GM12891 (cell line): ENCODE measurements around the gene CFAP74.

Experiments
- DNase-seq: peaks from one replicate; pipeline ENCODE4 v3.0.0; 2011; ENCODE audit warnings: low spot score; ENCODE audit not compliant: insufficient read length
- FAIRE-seq: peaks from 2 replicates; lab custom pipeline; 2011; peaks lifted over from hg19 to GRCh38; lab: Jason Lieb, UNC
- PAX5 ChIP-seq: IDR thresholded peaks from 2 replicates; pipeline ENCODE4 v1.6.1; 2011; ENCODE audit warnings: low read length, moderate library complexity, mild to moderate bottlenecking; ENCODE audit not compliant: insufficient read depth, severe bottlenecking
- POLR2A ChIP-seq: IDR thresholded peaks from 2 replicates; pipeline ENCODE4 v1.6.1; 2011; ENCODE audit warnings: low read depth, low read length, control low read depth
- POLR2AphosphoS5 ChIP-seq: IDR thresholded peaks from 2 replicates; pipeline ENCODE4 v1.6.1; 2011; ENCODE audit warnings: low read depth, low read length, control low read depth
- POU2F2 ChIP-seq: IDR thresholded peaks from 2 replicates; pipeline ENCODE4 v1.6.1; 2011; ENCODE audit warnings: low read depth, mild to moderate bottlenecking, control low read depth, low read length, moderate library complexity
- SPI1 ChIP-seq: IDR thresholded peaks from 2 replicates; pipeline ENCODE4 v1.6.1; 2011; ENCODE audit warnings: low read depth, low read length, control low read depth
- TAF1 ChIP-seq: IDR thresholded peaks from 2 replicates; pipeline ENCODE4 v1.6.1; 2011; ENCODE audit warnings: low read depth, low read length, control low read depth

Gene CFAP74

DNA sequence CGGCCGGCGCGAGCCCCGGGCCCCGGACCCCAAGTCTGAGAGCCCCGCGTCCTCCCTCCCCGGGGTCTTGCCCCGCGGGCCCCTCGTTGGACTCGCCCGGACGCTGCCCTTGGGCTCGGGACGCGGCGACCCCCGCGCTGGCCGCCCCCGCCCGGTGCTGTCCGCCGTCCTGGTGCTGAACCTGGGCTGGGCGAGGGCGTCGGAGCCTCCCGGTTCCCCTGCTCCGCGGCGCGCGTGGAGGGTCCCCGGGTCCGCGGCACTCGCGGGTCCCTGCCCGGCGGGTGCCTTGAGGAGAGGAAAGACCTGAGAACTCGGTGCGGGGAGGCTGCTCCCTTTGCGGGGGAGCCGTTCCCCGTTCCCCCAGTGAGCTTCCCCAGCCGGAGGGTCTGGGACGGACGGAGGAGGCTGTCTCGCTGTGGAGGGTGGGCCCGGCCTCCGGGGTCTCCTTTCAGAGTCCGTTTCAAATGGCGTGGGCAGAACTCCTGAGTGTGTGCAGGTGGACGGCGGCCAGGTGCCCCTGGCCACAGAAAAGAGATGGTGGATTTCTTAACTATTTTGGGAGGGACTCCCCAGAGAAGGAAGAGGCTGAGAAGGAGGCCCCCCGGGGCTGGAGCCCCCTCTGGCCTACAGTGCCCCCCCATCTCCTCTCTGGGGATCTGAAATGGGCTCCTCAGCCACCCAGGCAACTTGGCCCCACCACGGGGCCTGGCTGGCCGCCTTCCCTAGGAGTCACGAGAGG, 16.2 kb upstream of the CFAP74 start:
- no peak for DNase-seq
- no peak for FAIRE-seq
- TF ChIP-seq POLR2A (no peak), SPI1 (no peak), POU2F2 (no peak), POLR2AphosphoS5 (no peak), PAX5 (no peak)

DNA sequence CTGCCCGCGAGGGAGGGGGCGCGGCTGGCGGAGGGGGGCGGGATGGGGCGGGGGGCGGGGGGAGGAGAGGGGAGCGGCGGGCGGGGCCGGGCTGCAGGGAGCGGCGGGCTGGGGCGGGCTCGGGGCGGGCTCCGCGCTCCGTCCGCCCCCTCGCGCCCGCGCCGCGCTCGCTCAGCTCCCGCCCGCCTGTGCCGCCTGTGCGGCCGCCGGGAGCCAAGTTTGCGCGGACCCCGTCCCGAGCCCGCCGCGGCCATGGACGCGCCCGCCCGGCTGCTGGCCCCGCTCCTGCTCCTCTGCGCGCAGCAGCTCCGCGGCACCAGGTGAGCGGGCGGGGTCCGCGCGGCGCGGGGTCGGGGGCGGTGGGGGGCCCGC, 15.6 kb upstream of the CFAP74 start, which contains the start of gene GABRD:
Gene GABRD (plus strand): TSS at position 174 of the 372 bp plus-strand sequence. CDS start 79 bp downstream, at position 253.
- FAIRE-seq (no peak), DNase-seq (no peak)
- TF ChIP-seq POLR2AphosphoS5 (no peak), POU2F2 (no peak), SPI1 (no peak), PAX5 (no peak), POLR2A (no peak), TAF1 (no peak)

DNA sequence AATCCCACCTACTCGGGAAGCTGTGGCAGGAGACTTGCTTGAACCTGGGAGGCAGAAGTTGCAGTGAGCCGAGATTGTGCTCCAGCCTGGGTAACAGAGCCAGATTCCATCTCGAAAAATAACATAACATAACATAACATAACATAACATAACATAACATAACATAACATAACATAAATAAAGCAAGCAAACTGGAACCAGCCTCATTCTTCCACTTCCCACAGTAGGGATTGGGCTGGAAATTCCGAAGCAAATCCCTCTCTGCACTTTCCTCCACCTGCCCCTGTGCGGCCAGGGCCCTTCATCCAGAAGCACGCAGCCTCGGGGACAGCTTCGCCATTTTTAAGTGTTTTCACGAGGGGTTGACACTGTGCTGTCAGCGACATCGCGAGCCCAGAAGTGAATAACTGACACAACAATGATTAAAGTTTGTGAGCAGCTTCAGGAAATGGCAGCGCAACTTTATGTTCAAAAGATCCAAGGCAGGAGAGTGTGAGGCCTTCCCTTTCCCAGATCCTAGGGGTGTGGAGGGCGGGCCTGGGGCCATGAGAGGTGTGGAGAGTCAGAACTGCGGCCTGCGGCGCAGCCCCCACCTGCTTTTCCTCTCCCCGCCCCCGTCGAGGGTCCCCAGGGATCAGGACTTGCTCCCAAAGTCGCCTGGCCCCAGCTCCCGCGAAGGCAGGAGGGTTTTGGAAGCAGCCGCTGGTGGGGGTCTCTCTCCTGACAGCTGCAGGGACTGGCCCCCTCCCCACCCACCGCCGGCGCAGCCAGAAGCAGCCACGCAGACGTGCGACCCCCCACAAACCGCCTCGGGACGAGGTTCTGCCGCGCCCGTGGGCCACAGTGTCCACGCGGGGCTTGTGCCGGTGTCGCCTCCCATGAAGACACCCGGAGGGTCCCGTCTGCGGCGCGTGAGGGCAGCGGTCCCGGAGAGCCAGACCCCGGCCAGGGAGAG, 14.9 kb upstream of the CFAP74 start:
- no peak for DNase-seq
- no peak for FAIRE-seq
- no peak for TF ChIP-seq POU2F2
- TF ChIP-seq POLR2A: no peak
- TF ChIP-seq TAF1: no peak
- TF ChIP-seq PAX5: no peak
- TF ChIP-seq POLR2AphosphoS5: no peak
- no peak for TF ChIP-seq SPI1

DNA sequence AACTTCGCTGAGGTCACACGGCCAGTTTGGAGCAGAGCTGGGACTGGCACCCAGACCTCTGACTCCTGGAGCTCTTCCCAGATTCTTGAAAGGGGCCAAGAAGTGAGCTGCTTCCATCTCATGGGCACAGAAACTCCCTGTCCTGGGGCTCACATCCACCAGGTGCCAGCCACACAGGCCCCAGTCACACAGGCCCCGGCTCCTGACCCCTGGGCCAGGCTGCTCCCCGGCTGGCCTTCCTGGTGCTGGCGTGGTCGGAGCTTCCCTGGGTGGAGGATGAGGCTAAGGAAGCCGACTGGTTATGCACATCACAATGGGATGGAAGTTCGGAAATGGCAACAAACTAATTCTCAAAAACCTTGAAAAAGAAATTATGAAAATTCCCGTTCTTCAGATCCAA, 12.5 kb upstream of the CFAP74 start:
- no peak for DNase-seq
- TF ChIP-seq PAX5 (no peak), TAF1 (no peak), SPI1 (no peak), POLR2A (no peak), POLR2AphosphoS5 (no peak), POU2F2 (no peak)
- no peak for FAIRE-seq

DNA sequence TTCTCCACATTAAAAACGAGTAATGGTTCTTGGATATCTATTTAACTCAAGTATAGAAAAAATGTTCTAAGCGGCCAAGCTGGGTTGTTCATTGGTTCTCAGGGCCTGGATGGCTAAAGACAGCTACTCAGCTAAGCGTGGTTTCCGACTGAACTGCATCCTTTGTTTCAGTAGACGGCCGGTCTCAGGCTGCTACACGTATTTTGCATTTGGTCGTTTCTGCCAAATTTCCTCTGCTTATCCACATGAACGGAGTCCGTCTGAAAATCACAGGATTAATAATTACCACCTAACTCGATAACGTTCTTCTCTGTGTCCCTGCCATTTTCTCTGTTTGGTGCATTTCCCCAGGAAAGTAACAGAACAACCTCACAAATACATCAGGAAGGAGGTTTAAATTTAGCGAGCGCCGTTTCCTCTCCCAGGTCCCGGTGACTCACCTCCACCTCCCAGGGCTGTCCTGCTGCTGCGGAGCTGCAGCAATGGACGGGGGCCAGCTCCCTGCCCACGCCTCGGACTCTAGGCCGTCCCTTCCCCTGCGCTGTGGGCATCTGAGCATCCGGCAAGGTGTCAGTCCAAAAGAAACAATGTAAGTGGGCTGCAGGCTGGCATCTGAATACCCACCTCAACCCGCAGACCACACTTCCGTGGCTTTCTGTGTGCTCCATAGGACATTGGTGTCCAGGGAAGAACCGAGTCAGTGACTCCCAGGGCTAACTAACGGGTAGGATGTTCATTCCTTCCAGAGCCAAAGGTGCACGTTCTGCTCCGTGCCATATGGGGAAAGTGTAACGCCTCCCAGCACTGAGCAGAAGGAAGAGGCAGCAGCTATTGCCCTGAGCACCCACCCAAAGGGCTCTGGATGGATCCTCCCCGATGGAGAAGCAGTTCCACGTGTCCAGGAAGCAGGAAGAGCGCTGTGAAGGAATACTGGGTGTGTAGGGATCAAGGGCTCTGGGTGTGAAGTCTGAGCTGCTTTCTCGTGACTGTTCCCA, 11.5 kb upstream of the CFAP74 start:
- DNase-seq (no peak), FAIRE-seq (no peak)
- TF ChIP-seq POU2F2 (no peak), TAF1 (no peak), SPI1 (no peak), PAX5 (no peak), POLR2AphosphoS5 (no peak), POLR2A (no peak)

DNA sequence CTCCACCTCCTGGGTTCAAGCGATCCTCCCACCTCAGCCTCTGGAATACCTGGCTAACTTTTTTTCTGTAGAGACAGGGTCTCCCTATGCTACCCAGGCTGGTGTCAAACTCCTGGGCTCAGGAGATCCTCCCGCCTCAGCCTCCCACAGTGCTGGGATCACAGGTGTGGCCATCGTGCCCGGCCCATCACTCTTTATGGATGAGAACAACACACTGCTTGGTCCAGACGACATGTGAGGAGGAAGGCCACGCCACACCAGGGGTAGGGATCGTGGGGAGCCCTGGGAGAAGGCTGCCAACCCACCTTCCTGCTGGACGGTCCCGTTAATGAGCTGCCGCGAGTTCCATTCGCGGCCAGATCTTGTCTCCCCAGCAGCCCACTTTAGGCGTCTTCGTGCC, 10.6 kb upstream of the CFAP74 start:
- FAIRE-seq (no peak), DNase-seq (no peak)
- no peak for TF ChIP-seq POU2F2
- TF ChIP-seq PAX5: no peak
- TF ChIP-seq POLR2A: no peak
- TF ChIP-seq SPI1: no peak
- no peak for TF ChIP-seq TAF1

DNA sequence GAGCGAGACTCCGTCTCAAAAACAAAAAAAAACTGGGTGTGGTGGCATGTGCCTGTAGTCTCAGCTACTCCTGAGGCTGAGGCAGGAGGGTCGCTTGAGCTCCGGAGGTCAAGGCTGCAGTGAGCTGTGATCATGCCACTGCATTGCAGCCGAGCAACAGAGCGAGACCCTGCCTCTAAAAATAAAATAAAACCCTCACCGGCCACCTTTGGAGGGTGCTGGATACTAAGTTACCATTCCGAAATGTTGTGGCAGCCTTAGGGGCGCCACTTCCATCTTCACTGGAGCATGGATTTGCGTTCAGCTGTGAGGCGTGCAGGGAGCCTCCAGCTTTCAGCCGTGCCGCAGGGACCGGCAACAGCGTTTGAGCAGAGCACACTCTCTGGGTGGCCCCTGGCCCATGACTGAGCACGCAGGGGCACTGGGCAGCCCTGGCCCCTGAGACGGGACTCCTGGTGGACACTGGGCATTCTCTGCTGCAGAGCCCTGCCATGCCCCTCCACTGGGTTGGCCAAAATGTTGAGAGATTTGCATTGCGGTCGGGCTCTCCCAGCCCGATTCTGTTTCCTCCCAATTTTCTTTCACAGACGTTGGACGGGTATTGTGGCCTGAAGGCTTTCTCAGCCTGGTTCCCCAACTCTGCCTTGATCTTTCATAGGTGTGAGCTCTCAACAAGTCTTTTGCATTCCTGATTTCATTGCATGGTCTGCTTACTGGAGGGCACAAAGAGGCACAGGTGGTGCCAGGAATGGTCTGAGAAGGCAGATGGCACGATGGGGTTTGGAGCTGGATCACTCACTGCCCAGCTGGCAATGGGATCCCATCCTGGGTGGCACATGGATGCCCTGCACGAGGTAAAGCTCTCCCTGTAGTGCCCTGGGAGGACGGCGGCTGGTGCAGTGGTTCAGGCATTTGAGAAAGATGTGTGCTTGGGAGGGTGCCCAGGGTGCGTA, 5.8 kb upstream of the CFAP74 start:
- DNase-seq (no peak), FAIRE-seq (no peak)
- TF ChIP-seq POLR2AphosphoS5 (no peak), PAX5 (no peak), POLR2A (no peak)

DNA sequence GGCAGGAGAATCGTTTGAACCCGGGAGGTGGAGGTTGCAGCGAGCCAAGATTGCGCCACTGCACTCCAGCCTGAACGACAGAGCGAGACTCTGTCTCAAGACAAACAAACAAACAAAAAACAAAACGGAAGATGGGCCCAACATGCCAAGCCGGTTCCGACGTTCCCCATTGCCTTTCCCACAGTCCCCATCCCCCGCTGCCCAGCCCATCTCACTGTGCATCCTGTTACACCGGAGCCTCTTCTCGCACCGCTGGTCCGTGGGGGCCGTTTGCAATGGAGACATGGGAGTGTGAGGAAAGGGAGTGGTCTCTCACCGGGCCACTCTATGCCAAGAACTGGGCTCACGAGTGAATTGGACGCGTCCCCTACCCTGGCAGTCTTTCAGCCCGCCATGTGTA, 1.3 kb upstream of the CFAP74 start:
- FAIRE-seq (no peak), DNase-seq (no peak)
- TF ChIP-seq POLR2AphosphoS5: no peak
- TF ChIP-seq POU2F2: no peak
- TF ChIP-seq SPI1: no peak
- no peak for TF ChIP-seq TAF1
- no peak for TF ChIP-seq POLR2A
- no peak for TF ChIP-seq PAX5
